HepG2 (cell line): ENCODE results near the gene CREG2. TPM values are rescaled to one million over a fixed set of nuclear protein-coding genes. Genes with fewer than 3 reads are reported as not detected.

Experiments
- E2F1 ChIP-seq: sonication (generic); formaldehyde crosslinking; IDR thresholded peaks from 2 replicates; pipeline ENCODE4 v1.5.0; 2020; ENCODE audit warnings: missing genetic modification reagents
- EED ChIP-seq: sonication (generic); formaldehyde crosslinking; IDR thresholded peaks from 2 replicates; pipeline ENCODE4 v1.5.0; 2020; ENCODE audit warnings: mild to moderate bottlenecking, missing genetic modification reagents
- FOXK2 ChIP-seq: fragments of 450-650 bp; IDR thresholded peaks from 2 replicates; pipeline ENCODE4 v1.6.1; 2016
- HOMEZ ChIP-seq: IDR thresholded peaks from 2 replicates; pipeline ENCODE4 v1.6.1; 2016; ENCODE audit warnings: low read depth
- HOXD1 ChIP-seq: sonication (generic); formaldehyde crosslinking; IDR thresholded peaks from 2 replicates; pipeline ENCODE4 v1.5.0; 2020; ENCODE audit warnings: missing genetic modification reagents
- KLF6 ChIP-seq: IDR thresholded peaks from 2 replicates; pipeline ENCODE4 v1.8.0; 2016; ENCODE audit warnings: missing biosample characterization, missing genetic modification reagents
- MED8 ChIP-seq: sonication (generic); formaldehyde crosslinking; IDR thresholded peaks from 2 replicates; pipeline ENCODE4 v1.8.1; 2023; ENCODE audit warnings: mild to moderate bottlenecking, missing genetic modification reagents; ENCODE audit not compliant: insufficient replicate concordance
- MTF2 ChIP-seq: sonication (generic); formaldehyde crosslinking; IDR thresholded peaks from 2 replicates; pipeline ENCODE4 v1.5.0; 2020; ENCODE audit warnings: missing genetic modification reagents, borderline replicate concordance
- NFATC3 ChIP-seq: sonication (generic); formaldehyde crosslinking; IDR thresholded peaks from 2 replicates; pipeline ENCODE4 v1.5.1; 2020; ENCODE audit warnings: mild to moderate bottlenecking, missing genetic modification reagents
- PLRG1 ChIP-seq: fragments of 450-650 bp; conservative IDR thresholded peaks from 2 replicates; pipeline ENCODE4 v1.6.1; 2016
- TBP ChIP-seq: sonication (generic); formaldehyde crosslinking; IDR thresholded peaks from 2 replicates; pipeline ENCODE4 v1.5.0; 2020; ENCODE audit warnings: missing genetic modification reagents
- TFDP2 ChIP-seq: sonication (generic); formaldehyde crosslinking; IDR thresholded peaks from 2 replicates; pipeline ENCODE4 v1.4.0; 2020; ENCODE audit warnings: missing genetic modification reagents
- TSC22D2 ChIP-seq: sonication (generic); formaldehyde crosslinking; IDR thresholded peaks from 2 replicates; pipeline ENCODE4 v1.5.1; 2020; ENCODE audit warnings: missing genetic modification reagents, mild to moderate bottlenecking, borderline replicate concordance
- ZNF260 ChIP-seq: sonication (generic); formaldehyde crosslinking; IDR thresholded peaks from 2 replicates; pipeline ENCODE4 v1.4.0; 2020; ENCODE audit warnings: missing genetic modification reagents, low read depth, mild to moderate bottlenecking, borderline replicate concordance
- ZNF296 ChIP-seq: sonication (generic); formaldehyde crosslinking; conservative IDR thresholded peaks from 2 replicates; pipeline ENCODE4 v1.5.0; 2020; ENCODE audit warnings: mild to moderate bottlenecking, missing genetic modification reagents
- ZNF788 ChIP-seq: sonication (generic); formaldehyde crosslinking; IDR thresholded peaks from 2 replicates; pipeline ENCODE4 v1.5.0; 2020; ENCODE audit warnings: mild to moderate bottlenecking, missing genetic modification reagents, borderline replicate concordance
- polyA plus RNA-seq, 8 experiments: library from polyadenylated mRNA; depleted of rRNA in 3 of 8; stranded (reverse) in 7 of 8; unstranded in 1 of 8; fragments of >200 nt; fragmentation: Illumina TruSeq in 4 of 8; extraction: Trizol in 4 of 8; gene quantifications; 2 replicates each; pipeline versions ENCODE4 v1.2.1 to v1.2.3, GENCODE V29; 2011 to 2016; ENCODE audit warnings: low read depth in 4 of 8, missing spikeins in 1 of 8, mixed read lengths in 1 of 8; ENCODE audit not compliant: insufficient read depth in 1 of 8
- total RNA-seq, 5 experiments: library from RNA; depleted of rRNA; stranded (reverse); fragments of >200 nt; fragmentation: Illumina TruSeq; extraction: Trizol; gene quantifications; 2 replicates each; pipeline ENCODE4 v1.2.3, GENCODE V29; 2016; ENCODE audit warnings: low read depth in 1 of 5
- TF ChIP-seq, protein P1 (sequence below): IDR thresholded peaks from 2 replicates; pipeline ENCODE4 v1.6.1; 2016; ENCODE audit warnings: low read depth, missing genetic modification reagents, missing compliant biosample characterization
- TF ChIP-seq, protein P2 (sequence below): sonication (generic); formaldehyde crosslinking; IDR thresholded peaks from 2 replicates; pipeline ENCODE4 v1.5.0; 2020; ENCODE audit warnings: mild to moderate bottlenecking, missing genetic modification reagents

The CREG2 gene
- total and polyA plus RNA-seq, 2 of the 13 experiments (the other 11 are each of a cell fraction or from before 2014, with no cell fraction given), result 0.18 to 0.26 TPM

DNA sequence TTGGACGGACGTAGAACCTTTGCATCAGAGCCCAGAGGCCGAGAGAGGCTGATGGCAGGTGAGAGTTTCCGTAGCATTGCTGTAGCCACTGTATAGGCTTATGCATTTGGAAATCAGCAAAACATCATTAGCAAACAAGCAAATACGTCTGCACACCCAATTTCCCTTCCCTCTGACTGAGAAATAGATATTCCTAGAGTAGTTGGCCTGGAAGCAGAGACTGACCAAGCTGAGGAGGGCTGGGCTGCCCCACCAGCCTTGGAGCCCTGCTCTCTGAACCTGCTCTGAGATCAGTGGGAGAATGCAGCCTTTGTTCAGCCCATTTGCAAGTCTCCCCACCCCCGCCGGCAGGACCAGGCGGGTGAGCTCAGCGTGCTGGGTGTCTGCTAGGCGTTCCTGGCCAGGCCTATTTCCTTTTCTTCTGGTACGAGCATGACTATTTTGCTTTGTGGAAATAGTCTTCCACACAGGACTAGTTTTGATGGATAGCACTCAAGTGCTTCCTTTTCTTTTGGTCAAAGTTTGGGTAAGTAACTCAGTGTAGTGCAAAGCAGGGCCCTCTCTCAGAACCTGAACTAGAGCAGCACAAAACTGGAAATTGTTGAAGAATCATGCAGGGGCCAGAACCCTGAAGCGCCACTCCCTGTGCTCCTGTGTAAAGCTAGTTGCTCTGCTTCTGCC, 56.9 kb downstream of the CREG2 start (continued):
- TF ChIP-seq HOMEZ (CRISPR knock-in tag), result peak; percentile 59; the same call in 1 of the 2 replicates
- no peak for TF ChIP-seq NFATC3 (CRISPR knock-in tag)
- TF ChIP-seq MTF2 (CRISPR knock-in tag), result peak; percentile 25; the same call in 1 of the 2 replicates
- TF ChIP-seq ZNF260 (CRISPR knock-in tag), result no peak
- no peak for TF ChIP-seq PLRG1
- no peak for TF ChIP-seq FOXK2
- TF ChIP-seq MED8 (CRISPR knock-in tag), result no peak
- 0 out of 2 replicates have a peak, but pooled peaks have one; percentile 18 for TF ChIP-seq TFDP2 (CRISPR knock-in tag)
- no peak for TF ChIP-seq TBP (CRISPR knock-in tag)
- no peak for TF ChIP-seq E2F1 (CRISPR knock-in tag)
- TF ChIP-seq, protein P1, sequence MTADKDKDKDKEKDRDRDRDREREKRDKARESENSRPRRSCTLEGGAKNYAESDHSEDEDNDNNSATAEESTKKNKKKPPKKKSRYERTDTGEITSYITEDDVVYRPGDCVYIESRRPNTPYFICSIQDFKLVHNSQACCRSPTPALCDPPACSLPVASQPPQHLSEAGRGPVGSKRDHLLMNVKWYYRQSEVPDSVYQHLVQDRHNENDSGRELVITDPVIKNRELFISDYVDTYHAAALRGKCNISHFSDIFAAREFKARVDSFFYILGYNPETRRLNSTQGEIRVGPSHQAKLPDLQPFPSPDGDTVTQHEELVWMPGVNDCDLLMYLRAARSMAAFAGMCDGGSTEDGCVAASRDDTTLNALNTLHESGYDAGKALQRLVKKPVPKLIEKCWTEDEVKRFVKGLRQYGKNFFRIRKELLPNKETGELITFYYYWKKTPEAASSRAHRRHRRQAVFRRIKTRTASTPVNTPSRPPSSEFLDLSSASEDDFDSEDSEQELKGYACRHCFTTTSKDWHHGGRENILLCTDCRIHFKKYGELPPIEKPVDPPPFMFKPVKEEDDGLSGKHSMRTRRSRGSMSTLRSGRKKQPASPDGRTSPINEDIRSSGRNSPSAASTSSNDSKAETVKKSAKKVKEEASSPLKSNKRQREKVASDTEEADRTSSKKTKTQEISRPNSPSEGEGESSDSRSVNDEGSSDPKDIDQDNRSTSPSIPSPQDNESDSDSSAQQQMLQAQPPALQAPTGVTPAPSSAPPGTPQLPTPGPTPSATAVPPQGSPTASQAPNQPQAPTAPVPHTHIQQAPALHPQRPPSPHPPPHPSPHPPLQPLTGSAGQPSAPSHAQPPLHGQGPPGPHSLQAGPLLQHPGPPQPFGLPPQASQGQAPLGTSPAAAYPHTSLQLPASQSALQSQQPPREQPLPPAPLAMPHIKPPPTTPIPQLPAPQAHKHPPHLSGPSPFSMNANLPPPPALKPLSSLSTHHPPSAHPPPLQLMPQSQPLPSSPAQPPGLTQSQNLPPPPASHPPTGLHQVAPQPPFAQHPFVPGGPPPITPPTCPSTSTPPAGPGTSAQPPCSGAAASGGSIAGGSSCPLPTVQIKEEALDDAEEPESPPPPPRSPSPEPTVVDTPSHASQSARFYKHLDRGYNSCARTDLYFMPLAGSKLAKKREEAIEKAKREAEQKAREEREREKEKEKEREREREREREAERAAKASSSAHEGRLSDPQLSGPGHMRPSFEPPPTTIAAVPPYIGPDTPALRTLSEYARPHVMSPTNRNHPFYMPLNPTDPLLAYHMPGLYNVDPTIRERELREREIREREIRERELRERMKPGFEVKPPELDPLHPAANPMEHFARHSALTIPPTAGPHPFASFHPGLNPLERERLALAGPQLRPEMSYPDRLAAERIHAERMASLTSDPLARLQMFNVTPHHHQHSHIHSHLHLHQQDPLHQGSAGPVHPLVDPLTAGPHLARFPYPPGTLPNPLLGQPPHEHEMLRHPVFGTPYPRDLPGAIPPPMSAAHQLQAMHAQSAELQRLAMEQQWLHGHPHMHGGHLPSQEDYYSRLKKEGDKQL (CRISPR knock-in tag), result 0 out of 2 replicates have a peak, but pooled peaks have one; percentile 14
- peak; percentile 80; the same call in 1 of the 2 replicates for TF ChIP-seq ZNF788
- 0 out of 2 replicates have a peak, but pooled peaks have one; percentile 40 for TF ChIP-seq EED
- no peak for TF ChIP-seq HOXD1
- TF ChIP-seq ZNF296 (CRISPR knock-in tag), result no peak
- TF ChIP-seq, protein P2, sequence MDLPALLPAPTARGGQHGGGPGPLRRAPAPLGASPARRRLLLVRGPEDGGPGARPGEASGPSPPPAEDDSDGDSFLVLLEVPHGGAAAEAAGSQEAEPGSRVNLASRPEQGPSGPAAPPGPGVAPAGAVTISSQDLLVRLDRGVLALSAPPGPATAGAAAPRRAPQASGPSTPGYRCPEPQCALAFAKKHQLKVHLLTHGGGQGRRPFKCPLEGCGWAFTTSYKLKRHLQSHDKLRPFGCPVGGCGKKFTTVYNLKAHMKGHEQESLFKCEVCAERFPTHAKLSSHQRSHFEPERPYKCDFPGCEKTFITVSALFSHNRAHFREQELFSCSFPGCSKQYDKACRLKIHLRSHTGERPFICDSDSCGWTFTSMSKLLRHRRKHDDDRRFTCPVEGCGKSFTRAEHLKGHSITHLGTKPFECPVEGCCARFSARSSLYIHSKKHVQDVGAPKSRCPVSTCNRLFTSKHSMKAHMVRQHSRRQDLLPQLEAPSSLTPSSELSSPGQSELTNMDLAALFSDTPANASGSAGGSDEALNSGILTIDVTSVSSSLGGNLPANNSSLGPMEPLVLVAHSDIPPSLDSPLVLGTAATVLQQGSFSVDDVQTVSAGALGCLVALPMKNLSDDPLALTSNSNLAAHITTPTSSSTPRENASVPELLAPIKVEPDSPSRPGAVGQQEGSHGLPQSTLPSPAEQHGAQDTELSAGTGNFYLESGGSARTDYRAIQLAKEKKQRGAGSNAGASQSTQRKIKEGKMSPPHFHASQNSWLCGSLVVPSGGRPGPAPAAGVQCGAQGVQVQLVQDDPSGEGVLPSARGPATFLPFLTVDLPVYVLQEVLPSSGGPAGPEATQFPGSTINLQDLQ (CRISPR knock-in tag), result peak; percentile 59; the same call in 1 of the 2 replicates
- TF ChIP-seq KLF6 (CRISPR knock-in tag), result no peak
- no peak for TF ChIP-seq TSC22D2 (CRISPR knock-in tag)
